ENCODE measurements around the gene MRPL40. TPM values are rescaled to one million over a fixed set of nuclear protein-coding genes. Genes with fewer than 3 reads are reported as not detected.
A peak's percentile ranks its signal among the peaks of the same experiment; 100 is the strongest.

The MRPL40 gene
- total RNA-seq, 1 donor from 2014 or later: 23.3 TPM

DNA sequence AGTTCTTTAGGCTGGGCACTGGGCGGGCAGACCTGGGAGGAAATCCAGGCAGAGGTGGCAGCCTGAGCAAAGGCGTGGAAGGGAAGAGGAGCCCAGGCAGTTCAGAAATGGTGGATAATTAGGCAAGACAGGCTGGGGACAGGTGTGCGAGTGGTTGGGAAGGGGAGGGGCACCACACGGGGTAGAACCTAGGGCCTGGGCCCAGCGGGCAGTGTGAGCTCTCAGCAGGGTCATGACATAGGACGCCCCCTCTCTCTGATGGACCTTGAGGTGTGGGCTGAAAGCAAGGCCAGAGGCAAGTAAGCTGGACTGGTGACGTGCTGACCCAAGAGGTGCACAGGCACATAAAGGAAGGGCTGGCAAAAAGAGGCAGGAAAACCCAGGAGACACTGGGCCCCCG lies 39.9 kb downstream of the MRPL40 start:
- Histone ChIP-seq H3K4me3 (no peak overlapping the region), H3K4me1 (peaks cover 14% of the 10 kb centered on the region), H3K27ac (no peak overlapping the region), H3K36me3 (peaks cover 0 to 58% of the 10 kb centered on the region in 2 donors), H3K27me3 (no peaks in the 10 kb centered on the region), H3K9me3 (no peaks in the 10 kb centered on the region)
- DNase-seq (ENCODE audit: extremely low spot score in 2 of 2): no peak
- TF ChIP-seq, protein P1, sequence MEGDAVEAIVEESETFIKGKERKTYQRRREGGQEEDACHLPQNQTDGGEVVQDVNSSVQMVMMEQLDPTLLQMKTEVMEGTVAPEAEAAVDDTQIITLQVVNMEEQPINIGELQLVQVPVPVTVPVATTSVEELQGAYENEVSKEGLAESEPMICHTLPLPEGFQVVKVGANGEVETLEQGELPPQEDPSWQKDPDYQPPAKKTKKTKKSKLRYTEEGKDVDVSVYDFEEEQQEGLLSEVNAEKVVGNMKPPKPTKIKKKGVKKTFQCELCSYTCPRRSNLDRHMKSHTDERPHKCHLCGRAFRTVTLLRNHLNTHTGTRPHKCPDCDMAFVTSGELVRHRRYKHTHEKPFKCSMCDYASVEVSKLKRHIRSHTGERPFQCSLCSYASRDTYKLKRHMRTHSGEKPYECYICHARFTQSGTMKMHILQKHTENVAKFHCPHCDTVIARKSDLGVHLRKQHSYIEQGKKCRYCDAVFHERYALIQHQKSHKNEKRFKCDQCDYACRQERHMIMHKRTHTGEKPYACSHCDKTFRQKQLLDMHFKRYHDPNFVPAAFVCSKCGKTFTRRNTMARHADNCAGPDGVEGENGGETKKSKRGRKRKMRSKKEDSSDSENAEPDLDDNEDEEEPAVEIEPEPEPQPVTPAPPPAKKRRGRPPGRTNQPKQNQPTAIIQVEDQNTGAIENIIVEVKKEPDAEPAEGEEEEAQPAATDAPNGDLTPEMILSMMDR (IDR thresholded peaks at IDR 0.05): no peak
- TF ChIP-seq POLR2AphosphoS5 (IDR thresholded peaks at IDR 0.05; ENCODE audit: insufficient read depth in 1 of 2, low read depth in 1 of 2) (no peak), POLR2A (IDR thresholded peaks at IDR 0.05) (no peak)
- intact Hi-C loops (cut with DNase I): loop anchor here (10.0 kb wide), 1 partner anchor 57 kb away; no protein-coding TSS in a partner anchor

DNA sequence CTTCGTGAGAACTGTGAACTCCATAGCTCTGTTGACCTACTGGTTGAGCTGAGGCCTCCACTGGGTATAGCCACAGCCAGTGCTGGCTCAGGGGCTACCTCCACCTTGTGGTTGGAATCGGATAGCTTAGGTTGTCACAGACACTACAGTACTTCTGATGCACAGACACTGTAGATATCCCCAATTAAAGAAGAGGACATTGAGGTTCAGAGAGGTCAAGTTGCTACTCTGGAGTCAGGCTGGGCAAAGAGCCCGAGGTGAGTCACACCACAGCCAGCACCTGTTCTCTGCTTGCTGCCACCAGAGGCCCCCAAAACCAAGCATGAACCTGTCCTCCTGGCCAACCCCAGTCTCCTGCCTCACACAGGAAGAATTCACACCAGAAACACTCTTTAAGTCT lies 41.2 kb downstream of the MRPL40 start:
- Histone ChIP-seq H3K27me3 (no peaks in the 10 kb centered on the region), H3K4me3 (no peak overlapping the region), H3K9me3 (no peaks in the 10 kb centered on the region), H3K4me1 (peaks cover 26% of the 10 kb centered on the region), H3K27ac (no peak overlapping the region), H3K36me3 (peaks cover 0 to 47% of the 10 kb centered on the region in 2 donors)
- TF ChIP-seq POLR2AphosphoS5 (IDR thresholded peaks at IDR 0.05; ENCODE audit: insufficient read depth in 1 of 2, low read depth in 1 of 2) (no peak), POLR2A (IDR thresholded peaks at IDR 0.05) (no peak)
- TF ChIP-seq, protein P1 (IDR thresholded peaks at IDR 0.05): no peak
- DNase-seq (ENCODE audit: extremely low spot score in 2 of 2): no peak
- intact Hi-C loops (cut with DNase I): loop anchor here (10.0 kb wide), 1 partner anchor 59 kb away; no protein-coding TSS in a partner anchor

DNA sequence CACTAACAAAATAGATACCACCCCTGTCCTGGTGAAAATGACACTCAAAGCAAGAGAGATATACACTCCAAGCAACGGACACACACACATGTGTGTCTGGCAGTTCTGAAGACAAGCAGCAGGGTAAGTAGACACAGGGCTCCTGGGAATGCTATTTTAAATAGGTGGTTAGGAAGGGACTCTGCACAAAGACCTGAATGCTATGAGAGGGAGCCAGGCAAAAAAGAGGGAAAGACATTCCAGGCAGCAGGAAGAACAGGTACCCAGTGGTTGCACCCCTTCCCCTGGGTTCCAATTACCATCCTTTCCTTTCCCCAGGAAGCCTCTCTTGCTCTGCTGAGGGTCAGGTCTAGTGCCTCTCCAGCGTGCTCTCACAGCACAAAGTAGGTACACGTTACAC lies 43.7 kb downstream of the MRPL40 start:
- TF ChIP-seq POLR2AphosphoS5 (IDR thresholded peaks at IDR 0.05; ENCODE audit: insufficient read depth in 1 of 2, low read depth in 1 of 2): no peak
- TF ChIP-seq POLR2A (IDR thresholded peaks at IDR 0.05): no peak
- TF ChIP-seq, protein P1 (IDR thresholded peaks at IDR 0.05): no peak
- Histone ChIP-seq H3K36me3 (peaks cover 0 to 24% of the 10 kb centered on the region in 2 donors), H3K4me1 (peaks cover 31% of the 10 kb centered on the region), H3K4me3 (no peak overlapping the region), H3K27me3 (no peaks in the 10 kb centered on the region), H3K27ac (no peak overlapping the region), H3K9me3 (no peaks in the 10 kb centered on the region)
- DNase-seq (ENCODE audit: extremely low spot score in 2 of 2): peak in 1 of 2 donors; percentile 72
- intact Hi-C loops (cut with DNase I): loop anchor here (10.0 kb wide), 1 partner anchor 61 kb away; no protein-coding TSS in a partner anchor

DNA sequence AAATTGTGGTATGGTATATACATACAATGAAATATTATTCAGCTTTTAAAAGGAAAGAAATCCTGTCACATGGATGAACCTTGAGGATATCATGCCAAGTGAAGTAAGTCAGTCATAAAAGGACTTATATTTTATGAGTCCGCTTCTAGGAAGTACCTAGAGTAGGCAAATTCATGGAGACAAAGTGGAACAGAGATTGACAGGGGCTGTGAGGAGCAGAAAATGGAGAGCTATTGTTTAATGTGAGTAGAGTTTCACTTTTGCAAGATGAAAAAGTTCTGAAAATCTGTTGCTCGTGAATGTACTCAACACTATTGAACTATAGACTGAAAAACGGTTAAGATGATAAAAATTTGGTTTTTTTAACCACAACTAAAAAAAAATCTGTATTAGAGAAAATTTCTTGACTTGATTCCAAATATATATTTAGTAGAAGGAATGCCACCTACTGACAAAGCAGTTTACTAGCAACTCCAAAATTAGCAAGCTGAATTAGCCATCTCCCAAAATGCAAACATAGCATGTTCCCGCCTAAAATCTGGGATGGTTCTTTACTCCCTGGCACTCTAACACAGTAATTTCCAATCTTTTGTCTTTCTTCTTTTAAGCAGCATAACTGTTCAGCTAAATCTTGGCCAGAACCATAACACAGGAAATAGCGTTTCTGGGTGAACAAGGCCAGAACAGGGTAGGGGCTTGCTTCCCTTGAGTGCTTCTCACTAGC lies 45.1 kb downstream of the MRPL40 start:
- no peak for DNase-seq (ENCODE audit: extremely low spot score in 2 of 2)
- Histone ChIP-seq H3K4me3 (peak overlapping the region; percentile 72 to 89), H3K27me3 (no peaks in the 10 kb centered on the region), H3K27ac (no peak overlapping the region), H3K4me1 (peaks cover 31% of the 10 kb centered on the region), H3K36me3 (peaks cover 0 to 17% of the 10 kb centered on the region in 2 donors), H3K9me3 (no peaks in the 10 kb centered on the region)
- TF ChIP-seq POLR2AphosphoS5 (IDR thresholded peaks at IDR 0.05; ENCODE audit: insufficient read depth in 1 of 2, low read depth in 1 of 2): no peak
- intact Hi-C loops (cut with DNase I): loop anchor here (2.0 to 10.0 kb wide), 2 partner anchors 45 to 63 kb away; partner anchors contain the start of gene MRPL40

DNA sequence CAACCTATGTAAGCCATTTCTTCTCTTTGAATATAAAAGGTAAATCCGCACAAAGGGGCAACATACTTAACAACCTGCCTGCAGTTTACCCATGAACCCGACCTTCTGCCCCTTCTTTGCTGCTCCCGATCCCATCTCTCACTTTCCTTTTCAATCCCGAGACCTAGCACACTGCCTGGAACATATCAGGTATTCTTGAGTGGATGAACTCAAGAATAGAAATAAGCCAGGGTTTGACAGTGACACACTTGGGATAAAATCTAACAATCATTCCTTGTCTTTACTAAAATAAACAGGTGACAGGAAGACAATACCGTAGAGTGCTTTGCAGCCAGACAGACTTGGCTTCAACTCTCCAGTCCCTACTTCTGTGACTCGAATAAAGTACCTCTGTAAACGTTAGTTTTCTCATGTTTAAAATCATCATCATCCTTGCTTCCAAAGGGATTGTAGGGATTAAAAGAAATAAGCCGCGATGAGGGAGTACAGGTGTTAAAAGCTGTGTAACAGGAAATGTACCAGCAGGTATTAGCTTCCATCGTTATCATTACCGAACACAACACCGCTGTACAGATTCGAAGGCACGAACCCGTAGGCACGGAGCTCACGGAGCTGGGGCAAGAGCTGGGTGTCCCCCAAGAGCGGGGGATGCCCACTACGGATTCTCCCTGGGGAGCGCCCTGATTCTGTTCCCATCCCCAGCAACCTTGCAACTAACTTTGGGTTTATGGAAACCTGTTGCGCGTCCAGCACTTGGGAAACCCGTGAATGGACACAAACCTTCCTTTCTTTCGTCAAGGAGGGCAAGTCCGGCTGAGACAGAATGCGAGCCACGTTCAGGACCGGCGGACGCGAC lies 45.9 kb downstream of the MRPL40 start:
- Histone ChIP-seq H3K27ac (peak overlapping the region; percentile 93), H3K9me3 (no peaks in the 10 kb centered on the region), H3K4me1 (peaks cover 31% of the 10 kb centered on the region), H3K36me3 (peaks cover 0 to 17% of the 10 kb centered on the region in 2 donors), H3K27me3 (no peaks in the 10 kb centered on the region), H3K4me3 (peak overlapping the region; percentile 72 to 89)
- intact Hi-C loops (cut with DNase I): loop anchor here (2.0 to 10.0 kb wide), 2 partner anchors 45 to 63 kb away; partner anchors contain the start of gene MRPL40
- DNase-seq (ENCODE audit: extremely low spot score in 2 of 2): peak in 1 of 2 donors; percentile 87
- TF ChIP-seq POLR2A (IDR thresholded peaks at IDR 0.05) (no peak), POLR2AphosphoS5 (IDR thresholded peaks at IDR 0.05; ENCODE audit: insufficient read depth in 1 of 2, low read depth in 1 of 2) (no peak)
- TF ChIP-seq, protein P1 (IDR thresholded peaks at IDR 0.05): no peak

All from vagina (tissue), 2 donors.